Activated T-helper 9 cell treated with anti-CD3 and anti-CD28 coated beads, Interleukin-2, amount 50 U/mL, for 16 hours (primary cell): ENCODE results near the gene ZFAND2B.

Experiments used
- DNase-seq: peaks from one replicate; pipeline ENCODE4 v3.0.0-alpha.2; 2020; ENCODE audit warnings: low read depth

ZFAND2B gene, protein sequence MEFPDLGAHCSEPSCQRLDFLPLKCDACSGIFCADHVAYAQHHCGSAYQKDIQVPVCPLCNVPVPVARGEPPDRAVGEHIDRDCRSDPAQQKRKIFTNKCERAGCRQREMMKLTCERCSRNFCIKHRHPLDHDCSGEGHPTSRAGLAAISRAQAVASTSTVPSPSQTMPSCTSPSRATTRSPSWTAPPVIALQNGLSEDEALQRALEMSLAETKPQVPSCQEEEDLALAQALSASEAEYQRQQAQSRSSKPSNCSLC

DNA sequence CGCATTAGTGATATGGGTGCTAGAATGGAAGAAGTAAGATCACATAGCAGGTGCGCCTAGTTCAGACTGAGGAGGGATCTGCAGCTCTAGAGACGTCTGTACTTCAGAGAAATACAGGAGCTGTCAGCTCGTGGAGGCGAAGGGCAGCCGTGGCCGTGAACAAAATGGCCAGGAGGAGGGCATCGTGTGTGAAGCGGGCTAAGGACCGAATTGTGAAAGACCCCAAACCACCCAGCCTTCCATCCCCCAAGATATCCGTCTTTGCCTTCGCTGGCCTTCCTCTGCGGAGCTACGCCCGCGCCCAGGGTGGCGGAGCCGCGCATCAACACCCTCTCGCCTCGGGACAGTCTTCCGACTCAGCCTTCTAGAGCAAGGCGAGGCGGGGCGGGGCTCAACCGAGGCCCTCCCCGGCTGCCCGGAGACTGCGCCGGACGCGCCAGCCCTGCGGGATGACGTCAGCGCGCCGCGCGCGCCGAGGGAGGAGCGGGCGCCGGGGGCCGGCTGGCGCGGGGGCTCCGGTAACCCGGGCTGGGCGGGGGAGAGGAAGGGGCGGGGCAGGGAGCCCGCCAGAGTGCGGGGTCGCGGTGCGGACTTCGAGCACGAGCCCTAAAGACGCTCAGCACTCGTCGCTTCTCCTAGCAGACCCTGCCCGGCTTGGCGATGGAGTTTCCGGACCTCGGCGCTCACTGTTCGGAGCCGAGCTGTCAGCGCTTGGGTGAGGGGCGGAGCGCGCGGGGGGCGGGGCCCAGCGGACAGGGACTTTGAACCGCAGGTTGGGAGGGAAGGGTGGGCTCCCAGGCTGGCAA lies at the start of gene ZFAND2B:
Gene ZFAND2B (plus strand): TSS at position 455 of the 806 bp plus-strand sequence. CDS start 206 bp downstream, at position 661.
- DNase-seq: peak; percentile 94

DNA sequence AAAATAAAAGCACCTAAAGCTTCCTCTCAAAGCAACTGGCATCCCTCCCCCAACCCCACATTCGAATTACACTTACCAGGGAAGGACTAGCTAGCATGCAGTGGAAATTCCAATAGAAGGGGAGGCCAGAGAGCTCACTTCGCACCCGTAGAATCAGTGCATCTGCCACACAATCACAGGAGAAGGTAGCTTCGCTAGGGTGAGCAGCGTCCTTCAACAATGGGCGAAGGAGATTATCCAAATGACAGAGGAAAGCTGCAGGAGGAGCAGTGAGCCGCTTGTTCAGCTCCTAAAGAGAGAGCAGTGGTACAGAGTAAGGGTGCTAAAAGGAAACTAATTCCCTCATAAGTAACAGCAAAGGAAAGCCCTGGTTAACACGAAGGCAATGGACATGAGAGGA lies 49.2 kb upstream of the ZFAND2B start:
- DNase-seq: no peak

DNA sequence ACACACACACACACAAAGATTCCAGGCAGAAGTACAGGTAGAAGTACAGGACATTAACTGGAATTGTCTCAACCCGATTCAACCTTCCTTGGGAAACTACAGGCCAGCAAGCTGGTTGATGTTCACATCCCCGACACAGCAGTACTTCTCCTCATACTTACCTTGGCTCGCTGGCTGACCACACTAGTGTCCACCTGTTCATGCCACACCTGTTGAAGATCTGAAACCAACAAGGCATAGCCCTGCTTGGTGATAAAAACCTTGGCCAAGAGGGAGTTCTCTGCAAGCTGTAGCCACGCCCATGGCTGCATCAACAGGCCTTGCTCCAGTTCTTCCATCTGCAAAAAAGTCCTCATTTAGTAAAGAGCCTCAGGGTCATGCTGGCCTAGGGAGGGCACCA lies 48.6 kb upstream of the ZFAND2B start:
- no peak for DNase-seq

DNA sequence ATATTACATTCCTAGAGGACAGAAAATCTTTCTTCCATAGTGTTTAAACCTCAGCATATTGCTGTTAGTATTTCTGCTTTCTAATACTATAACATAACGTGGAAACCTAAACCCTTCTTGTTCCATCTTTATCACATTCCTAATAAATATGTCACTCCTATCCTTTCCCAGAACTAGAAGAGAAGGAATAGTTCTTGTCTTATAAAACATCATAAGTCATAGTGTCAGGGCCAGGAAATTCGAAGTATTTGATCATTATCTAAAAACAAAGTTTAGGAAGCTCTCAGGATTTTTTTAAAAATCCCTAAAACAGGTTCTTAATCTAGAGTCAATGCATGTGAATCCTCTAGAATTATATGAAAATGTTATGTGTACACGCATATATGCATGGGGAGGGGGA lies 48.0 kb upstream of the ZFAND2B start:
- DNase-seq: no peak

DNA sequence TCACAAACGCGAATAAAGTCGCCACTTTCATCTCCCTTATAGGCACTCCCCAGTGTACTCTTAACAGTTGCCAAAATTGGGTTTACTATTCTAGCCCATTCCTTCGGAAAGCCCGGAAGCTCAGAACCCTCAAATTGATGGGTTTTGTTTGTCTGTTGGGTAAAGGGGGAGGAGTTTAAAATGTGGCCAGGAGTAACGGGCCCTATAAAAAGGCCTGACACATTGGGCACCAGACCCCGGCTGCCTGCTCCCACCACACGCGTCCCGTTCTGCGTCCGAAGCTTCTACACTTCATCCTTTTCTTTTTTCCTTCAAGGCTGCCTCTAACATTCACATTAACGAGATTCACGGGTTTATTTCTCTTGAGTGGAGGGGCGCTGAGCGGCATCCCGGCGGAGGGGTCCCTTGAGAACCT lies 46.8 kb upstream of the ZFAND2B start:
- DNase-seq: no peak

DNA sequence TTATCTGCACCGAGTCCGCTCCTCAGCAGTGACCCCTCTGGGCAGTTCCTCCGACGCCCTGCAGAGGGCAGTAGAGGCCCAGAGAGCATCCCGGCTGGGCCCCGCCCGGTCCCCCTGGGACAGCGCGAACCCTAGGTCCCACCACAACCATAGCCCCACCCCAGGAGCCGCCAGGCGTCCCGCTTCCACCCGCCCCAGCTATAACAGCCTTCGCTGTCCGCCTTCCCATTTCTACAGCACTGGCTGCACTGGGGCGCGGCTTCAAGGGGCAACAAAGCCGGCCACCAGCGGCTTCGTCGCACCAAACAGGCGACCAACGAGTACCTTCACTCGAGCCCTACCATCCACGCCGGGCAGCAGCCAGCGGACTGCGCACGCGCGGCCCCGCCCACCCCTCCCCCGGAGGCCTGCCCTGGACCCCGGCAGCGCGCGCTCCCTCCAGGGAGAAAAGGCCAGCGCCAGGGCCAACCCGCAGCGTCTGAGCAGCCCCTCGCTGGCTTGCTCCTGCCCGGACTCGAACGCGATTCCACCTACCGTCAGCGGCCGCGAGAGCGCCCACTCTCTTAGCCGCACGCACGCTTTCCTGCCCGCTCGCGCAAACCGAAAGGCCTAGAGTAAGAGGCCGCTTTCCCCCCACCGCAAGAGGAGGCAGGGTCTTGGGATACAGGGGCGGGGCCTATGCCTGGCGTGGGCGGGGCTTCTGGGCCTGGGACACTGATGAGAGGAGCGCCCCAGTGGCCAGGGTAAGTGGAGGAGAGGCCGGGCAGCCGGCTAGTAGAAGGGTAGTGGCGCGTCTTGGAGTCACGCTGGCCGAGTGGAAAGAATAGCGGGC lies 46.2 kb upstream of the ZFAND2B start, which contains the start of gene NHEJ1:
Gene NHEJ1 (minus strand): TSS at position 630 of the 832 bp plus-strand sequence. CDS start 2,453 bp downstream, outside the sequence.
- peak; percentile 88 for DNase-seq

DNA sequence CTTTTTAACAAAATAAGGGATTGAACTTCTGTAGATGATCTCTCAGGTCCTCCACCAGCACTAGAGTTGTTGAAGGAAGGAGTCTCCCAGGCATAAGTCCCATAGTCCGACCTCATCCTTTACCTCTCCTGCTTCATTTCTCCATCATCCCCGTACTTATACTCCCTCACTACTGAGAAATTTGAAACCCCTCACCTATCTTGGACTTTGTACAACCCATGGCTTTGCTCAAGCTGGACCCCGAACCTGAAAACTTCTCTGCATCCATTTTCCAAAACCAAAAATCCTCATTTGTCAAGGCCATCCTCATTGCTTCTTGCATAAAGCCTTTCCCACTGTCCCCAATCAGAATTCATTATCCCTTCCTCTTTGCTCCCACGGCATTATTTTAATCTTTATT lies 45.5 kb upstream of the ZFAND2B start:
- DNase-seq: no peak

DNA sequence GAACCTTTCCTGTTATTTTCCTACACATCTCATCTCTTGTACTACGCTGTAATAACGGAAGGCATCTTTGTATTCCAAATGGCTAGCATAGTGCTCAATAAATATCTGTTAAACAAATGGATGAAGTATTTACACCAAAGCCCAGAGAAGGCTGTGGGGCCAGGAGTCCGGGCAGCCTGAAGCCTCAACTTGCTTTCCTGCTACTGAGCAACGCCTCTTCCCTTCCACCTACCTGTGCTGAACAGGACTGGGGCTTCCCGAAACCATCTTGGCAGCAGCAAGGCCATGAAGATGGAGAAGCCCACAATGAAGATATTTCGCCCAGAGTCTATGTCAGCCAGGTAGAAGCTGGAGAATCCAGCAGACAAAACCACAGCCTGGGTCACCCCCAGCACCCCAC lies 43.4 kb upstream of the ZFAND2B start:
- no peak for DNase-seq

DNA sequence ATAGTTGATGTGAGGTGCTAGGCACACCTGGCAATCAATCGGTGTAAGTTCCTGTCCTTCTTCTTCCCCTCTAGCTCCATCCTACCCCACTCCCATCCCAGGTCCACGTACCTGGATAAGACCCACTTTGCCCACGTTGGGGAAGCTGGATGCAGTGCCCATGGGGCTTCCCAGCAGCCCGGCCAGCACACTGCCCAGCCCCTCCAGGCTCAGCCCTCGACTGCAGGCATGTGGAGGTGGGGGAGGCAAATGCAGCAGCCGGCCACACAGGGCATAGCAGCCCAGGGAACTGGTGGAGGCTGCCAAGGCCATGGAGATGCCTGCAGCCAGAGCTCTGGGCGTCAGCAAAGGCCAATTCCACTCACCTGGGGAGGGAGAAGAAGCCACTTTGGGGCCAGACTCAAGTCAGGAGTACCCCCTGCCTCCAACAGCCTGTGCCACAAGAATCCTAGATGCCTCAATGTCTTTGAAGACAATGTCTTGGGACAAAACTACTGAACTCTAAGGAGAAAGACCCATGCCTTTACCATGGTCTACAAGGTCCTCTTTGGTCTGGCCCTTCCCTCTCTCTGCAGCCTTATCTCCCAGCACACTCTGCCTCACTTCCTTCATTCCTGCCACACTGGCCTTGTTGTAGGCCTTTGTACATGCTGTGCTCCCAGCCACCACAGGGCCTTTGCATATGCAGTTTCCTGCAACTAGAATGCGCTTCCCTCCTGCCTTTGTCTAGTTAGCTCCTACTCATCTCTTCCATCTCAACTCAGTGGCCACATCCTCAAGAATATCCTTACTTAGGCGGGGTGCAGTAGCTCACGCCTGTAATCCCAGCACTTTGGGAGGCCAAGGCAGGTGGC lies 41.3 kb upstream of the ZFAND2B start:
- no peak for DNase-seq

DNA sequence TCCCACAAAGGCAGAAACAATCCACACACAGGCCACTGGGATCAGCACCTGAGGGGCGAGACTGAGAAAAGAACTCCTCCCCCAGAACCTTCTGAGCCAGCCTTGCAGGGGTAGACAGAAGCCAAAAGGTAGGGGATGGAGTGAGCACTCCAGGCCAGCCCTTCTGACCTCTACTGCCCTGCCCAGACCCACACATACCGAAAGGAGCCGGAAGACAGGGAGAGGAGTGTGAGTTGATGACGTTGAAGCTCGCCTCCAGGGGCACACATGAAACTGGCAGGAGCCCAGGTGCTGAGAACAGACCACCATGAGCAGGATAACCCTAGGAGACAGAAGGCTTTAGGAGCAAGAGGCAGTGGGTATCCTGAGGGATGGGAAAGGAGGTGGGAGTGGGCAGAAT lies 38.6 kb upstream of the ZFAND2B start:
- no peak for DNase-seq

DNA sequence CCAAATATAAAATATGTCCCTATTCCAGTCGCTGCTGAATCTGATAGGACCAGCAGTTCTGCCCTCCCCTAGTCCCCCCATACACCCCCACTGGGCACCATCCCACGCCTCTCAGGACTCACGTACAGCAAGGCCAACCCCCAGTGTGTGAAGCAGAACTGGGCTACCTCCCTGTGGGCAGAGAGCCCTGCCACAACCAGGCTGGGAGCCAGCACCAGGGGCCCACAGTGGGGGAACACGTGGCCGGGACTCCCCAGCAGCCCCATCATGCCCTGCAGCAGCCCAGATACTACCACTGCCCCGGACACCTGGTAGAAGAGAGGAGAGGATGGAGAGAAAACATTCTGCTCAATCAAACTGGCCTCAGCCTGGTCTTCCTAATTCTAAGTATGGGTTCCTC lies 38.1 kb upstream of the ZFAND2B start:
- DNase-seq: no peak

DNA sequence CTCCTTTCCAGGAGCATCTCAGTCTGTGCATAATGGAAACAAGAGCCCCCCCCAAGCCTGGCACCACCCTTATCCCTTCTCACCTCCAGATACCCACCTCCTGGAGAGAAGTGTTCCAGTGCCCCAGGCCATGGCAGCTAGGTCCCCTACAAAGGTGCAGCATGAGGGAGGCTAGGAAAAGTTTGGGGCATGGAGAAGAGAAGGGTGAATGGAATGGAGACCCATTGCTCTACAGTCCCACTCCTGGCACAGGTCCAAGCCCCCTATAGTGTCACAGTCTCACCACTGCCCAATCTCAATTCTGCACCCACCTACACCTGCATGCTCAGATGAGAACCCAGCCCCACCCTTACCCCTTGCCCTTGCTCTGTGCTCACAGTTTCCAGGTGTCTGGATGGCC lies 37.6 kb upstream of the ZFAND2B start:
- no peak for DNase-seq

DNA sequence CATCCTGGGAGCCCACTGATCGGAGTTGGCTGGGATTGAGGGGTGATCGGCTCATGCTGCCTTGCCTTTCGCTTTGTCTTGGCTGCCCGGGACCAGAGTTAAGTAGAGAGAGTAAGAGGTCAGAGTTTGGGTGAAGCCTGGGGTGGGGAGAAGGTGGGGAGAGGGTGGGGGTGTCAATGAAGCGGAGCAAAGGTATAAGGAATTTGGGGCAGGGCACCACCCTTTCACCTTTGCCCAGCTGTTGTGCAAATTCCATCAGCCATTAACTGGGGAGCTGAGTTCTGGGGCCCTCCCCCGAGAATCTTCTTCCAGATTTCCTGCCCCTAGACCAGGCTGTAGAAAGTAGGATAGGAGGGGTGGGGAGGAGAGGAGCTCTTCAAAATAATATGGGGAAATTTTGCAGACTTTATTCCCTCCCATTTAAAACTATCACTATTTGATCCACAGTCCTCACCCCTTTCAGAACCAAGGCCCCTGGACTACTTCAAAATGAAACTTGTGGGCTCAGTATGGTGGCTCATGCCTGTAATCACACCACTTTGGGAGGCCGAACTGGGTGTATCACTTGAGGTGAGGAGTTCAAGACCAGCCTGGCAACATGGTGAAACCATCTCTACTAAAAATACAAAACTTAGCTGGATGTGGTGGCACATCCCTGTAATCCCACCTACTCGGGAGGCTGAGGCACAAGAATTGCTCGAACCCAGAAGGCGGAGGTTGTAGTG lies 36.5 kb upstream of the ZFAND2B start, which contains the start of gene SLC23A3:
Gene SLC23A3 (minus strand): TSS at position 100 of the 725 bp plus-strand sequence. CDS start 45 bp downstream, at position 55.
- no peak for DNase-seq

DNA sequence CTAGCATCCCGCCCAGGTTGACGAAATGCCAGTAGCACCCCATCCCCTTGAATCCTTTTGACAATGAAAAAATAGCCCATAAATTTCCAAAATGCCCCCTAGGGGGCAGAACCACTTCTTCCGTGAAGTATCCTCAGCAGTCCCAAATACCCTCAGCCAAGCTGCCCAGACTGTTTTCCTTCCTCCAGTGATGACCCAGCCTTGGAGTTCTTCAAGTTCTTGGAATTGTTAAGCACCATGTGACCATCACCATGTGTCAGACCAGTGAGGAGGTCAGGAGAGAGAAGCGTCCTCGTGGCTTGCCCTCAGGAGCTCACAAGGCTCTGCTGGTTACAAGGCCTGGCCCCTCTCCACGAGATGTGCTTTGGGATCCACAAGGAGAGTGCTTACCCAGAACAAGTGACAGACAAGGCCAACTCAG lies 35.3 kb upstream of the ZFAND2B start:
- DNase-seq: no peak

DNA sequence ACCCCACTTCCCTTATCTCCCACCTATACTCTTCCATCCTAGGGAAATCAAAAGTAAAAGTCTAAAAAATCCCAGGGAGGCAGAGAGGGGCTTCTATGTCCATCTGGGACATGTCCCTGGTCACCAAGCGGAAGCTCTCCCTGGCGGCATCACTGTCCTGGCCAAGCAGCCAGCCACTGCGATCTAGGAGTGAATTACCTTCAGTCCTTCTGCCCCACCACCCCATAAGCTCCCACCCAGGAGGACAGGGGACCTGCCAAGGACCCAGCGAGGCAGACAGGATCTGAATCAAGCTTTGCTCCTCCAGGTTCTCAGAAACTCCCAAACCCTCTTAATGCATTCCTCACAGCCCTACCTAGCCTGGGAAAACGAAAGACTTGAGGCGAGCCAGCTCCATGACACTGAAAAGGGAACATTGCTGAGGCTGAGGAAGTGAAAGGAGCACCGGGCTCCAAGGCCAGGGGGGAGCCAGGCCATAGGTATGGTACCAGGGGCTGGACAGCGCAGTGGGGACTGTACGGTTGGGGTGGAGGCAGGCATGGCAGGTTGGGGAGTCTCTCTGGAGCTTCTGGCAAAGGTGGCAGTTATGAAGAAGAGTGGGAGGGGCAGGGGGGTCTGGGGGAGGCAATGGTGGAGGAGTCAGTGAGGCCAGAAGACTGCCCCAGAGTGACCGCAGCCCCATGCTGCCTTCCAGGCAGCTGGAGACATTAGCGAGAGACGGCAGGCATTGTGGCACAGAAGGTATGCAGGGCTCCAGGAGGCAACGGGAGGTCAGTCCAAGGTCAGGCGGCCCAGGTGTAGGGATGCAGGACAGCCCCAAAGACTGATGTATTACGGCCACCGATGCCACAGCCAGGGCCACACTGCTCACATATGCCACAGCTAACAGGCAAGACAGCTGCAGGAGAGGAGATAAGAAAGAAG lies 34.1 kb upstream of the ZFAND2B start:
- DNase-seq: no peak

DNA sequence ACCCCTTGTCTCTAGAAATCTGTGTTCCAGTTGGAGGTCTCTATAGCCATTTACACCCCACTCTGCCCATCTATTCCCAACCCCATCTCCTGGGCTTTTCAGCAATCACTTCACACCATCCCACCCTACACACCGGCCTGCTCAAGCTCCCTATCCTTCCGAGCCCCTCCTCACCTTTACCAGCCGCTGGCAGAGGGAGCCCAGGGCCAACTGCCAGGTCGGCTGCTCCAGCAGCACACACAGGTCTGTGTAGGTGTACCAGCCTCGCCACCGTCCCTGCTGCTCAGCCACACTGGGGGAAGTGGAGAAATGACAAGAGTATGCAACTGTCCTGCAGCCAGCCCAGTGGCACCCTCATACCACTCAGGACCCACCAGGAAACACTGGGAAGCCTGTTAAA lies 33.4 kb upstream of the ZFAND2B start:
- no peak for DNase-seq

DNA sequence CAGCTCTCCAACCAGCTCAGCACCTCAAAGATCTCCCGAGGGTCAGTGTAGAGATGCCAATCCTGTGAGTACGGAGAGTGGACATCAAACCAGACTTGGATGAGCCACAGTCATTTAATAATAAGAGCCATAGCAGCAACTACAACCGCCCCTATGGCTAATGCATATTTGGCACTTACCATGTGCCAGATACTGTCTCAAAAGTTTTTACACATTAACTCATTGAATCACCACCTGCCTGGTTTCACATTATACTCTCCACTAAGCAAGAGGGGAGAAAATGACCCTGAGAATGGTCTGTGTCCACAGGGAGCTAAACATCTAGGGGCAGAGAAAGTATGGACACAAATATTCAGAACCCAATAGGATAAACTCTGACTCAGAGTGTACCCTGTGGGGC lies 32.4 kb upstream of the ZFAND2B start:
- DNase-seq: no peak

DNA sequence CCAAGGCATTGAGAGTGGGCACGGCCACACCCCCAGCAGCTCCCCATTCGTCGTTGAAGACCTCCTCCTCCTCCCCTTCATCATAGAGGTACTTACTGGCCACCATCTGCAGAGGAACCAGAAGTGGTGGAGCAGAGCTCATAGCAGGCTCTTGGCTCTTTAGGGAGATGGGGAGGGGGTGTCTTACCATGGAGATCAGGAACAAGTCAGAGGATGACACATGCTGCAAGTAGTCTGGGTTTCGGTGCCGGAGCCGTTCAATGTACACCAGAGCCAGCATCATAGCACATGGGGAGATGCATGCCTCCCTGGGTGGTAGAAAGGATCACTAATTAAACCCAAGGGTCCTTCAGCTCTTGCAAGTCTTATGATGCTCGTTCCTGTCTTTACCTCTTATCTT lies 31.8 kb upstream of the ZFAND2B start:
- DNase-seq: no peak

DNA sequence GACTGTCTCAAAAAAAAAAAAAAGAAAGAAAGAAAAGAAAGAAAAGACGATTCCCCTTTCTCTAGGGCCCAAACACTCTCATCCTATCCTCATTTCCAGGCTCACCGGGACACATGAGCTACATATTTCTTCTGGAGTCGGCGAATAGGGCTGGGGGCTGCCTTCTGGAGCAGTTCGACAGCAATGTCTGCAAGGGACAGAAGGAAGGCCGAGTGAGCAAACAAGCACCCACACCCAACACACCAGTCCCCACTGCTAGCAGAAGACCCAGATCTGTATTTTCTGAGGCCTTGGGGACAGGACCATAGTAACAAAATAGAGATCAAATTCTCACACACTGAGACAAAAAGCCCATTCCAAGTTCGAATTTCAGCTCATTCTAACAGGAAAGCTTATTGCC lies 31.1 kb upstream of the ZFAND2B start:
- DNase-seq: no peak
